ENCODE results near the gene PEX5L.
"Not testable (repeated sequence)": the region's sequence is repeated elsewhere in the genome, so short reads cannot be mapped to it uniquely, and the experiment has no call there.

The PEX5L gene

DNA sequence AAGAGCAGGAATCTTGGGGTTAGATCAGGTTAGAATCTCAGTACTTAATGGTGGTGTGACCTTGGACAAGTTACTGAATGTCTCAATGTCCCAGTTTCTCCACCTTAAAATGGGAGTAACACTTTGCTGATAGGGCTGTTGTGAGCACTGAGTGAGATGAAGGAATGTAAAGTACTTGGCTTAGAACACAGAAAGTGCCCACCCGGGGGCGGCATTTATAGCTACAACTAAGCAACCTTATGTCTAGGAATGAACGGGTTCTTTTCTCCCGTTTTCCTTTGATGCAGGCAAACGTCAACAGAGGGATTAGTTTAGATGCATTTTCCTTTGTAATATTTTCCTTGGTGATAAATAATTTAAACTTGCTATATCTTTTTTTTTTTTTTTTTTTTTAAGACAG lies 207.3 kb downstream of the PEX5L start:
- DNase-seq, result no peak

DNA sequence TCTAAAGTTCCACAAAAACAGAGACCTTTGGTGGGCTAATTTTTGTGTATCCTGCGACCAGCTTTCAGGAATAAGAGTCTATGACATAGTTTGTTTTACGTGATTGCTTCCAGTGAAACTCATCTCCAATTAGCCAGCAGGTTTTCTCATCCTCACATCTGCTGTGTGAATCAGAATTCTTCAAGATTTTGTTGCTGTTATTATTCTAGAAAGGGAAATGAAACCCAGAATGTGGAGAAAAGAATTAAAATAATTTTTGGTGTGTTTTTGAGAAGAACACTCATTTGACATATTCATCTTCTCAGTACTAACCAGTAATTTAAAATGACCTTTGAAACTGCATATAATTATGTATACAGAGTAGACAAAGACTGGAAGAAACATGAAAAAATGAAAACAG lies 208.0 kb downstream of the PEX5L start:
- DNase-seq, result no peak

DNA sequence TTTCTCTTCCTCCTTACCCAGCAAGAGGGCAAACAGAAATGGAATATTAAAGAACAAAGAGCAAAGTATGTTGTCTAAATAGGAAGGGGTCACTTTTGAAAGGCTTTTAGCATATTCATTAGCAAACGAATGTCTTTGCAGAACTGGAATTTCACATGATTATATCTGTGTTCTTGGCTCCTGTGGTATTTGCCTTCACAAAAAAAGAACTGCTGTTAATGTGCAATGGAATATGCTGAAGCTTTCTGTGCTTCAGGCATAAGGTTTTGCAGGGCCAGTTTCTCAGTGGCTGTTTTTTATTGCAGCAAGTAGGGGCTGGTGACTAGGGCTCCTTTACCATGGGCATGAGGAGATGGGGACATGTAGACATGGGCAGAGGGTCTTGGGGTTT lies 210.5 kb downstream of the PEX5L start:
- DNase-seq, result no peak

DNA sequence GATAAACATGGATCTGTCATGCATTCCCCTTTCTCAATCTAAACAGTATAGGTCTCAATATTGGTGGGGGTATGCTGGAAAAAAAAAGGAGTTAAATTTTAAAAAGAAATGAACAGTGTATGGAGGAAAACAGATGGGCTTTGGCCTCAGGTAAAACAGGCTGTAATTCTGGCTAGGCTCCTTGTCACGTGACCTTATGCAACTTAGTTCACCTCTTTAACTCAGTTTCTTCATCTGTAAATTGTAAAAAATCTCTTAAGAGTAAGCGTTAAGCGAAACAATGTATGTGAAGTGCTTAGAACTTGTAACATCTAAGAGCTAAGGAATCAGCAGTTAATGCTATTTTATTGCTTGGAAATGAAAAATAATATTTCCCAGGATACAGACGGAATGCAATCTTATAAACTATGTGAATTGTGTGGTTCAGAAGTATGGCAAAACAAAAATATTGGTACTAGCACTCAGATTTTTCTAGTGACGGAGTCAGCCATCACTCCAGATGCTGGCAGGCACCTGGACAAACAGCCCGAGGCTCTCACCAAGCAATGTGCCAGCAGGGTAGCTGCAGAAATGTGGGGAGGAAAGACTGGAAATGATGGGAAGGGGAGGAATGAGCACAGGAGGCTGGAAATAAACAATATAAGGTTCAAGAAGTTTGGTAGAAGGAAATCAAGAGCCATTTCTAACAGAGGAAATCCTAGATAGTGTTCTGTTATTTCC lies 211.1 kb downstream of the PEX5L start:
- DNase-seq, result no peak

DNA sequence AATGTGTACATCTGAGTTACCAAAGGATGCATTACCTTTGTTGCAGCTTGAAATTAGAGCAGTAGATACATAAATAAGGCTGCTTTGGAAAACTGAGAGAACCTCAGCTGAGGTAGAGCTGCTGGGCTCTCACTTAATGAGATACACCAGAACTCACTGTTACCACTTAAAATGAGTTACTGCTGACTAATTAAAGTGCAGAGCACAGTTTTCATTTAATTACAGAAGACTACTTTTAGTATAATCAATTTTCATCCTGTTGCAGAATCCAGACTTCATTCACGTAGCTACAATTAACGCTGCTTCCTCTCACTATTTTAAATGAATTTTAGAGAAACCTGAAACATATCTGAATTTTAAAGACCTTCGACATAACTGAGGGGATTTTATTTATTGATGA lies 214.4 kb downstream of the PEX5L start:
- no peak for DNase-seq

DNA sequence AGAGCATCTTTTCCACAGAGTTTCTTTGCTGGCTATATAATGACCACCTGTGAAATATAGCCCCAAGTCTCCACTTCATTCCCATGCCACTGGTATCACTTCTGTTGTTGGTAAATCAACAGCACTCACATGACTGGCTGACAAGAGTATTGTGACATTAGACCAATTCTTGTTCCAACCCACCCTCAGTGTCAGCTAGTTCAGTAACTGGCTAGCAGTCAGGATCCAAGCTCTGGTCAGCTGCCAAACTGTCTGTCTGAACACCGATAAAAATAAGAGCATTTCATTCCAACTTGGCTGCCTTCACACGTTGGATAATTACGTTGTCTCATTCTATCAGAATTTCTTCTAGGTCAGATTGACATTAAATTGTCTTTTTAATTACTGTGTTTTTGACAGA lies 217.4 kb downstream of the PEX5L start:
- no peak for DNase-seq

DNA sequence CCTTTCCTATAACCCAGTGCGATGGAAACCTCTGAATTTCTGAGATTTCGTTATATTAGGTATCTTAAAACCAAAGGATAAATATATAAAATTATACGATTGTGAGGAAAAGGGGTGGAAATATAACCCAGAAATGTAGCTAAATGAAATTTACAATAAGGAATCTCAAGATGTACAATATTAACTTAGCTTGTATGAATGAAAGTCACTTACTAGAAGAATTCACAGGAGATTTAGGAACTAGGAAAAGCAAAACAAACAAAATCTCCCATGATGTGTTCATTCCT lies 224.7 kb downstream of the PEX5L start:
- no peak for DNase-seq

DNA sequence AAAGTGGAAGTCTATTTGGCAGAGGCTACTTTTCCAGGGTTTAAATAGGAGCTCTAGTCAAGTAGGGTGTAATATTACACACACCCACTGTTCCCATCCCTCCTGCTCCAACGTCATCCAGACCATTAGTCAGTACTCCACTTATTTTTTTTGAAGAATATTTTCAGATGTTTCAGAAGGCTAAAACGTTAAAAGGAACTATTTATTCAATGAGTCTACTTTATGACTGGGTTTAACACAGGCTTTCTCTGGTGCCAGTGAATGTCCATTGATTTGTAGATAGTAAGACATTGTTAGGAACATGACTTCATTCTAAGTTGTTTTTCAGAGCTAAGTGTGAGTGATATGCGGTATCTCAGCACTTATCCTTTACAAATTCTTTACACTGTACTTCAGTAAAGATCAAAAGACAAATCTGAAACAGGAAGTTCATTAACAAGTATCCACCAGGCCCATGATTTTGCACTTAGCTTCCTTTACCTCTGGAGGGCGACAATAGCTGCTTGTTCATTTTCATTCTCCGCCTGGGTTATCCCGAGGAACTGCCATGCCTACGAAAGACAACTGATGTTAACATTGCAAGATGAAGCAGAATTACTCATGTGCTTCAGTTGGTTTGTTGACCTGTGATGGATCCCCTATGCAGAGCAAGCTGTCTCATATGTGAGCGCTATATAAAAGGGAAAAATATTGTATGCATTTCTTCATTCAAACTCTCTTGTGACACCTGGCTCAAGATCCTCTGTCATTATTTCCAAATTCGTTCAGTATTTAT lies 225.2 kb downstream of the PEX5L start:
- no peak for DNase-seq

DNA sequence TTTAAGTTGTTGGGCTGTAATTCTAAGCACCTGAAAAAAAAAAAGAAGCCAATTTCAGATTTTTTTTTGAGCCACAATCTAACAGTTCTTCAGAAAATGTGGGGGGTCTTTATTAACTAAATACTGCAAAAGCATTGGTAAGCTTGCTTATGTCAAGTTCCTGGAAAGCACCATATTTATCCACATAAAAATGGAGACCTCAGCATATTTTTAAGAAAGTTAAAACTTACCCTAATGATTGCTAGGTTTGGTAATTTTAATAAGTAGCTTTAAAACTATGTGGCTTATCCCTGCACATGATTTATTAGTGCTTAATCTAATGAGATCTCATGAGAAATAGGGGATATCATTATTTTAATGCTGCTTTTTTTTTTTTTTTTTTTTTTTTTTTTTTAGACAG lies 227.1 kb downstream of the PEX5L start:
- DNase-seq, result no peak

DNA sequence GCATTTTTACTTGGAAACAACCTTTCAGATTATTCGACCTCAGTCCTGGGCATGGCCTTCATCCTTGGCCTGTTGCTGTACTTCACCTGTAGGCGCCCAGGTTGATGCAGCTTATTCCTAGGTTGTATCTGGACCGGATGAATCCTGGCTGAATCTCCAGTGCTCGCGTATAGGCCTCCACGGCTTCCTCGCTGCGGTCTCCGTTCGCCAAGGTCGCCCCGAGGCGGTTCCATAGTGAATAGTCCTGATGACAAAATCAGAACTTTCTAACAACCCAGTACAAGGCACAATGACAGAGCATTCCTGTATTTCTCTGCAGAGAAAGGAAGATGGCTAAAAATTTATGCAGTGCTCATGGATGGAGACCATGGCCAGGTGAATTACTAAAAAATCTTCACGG lies 229.1 kb downstream of the PEX5L start:
- no peak for DNase-seq

DNA sequence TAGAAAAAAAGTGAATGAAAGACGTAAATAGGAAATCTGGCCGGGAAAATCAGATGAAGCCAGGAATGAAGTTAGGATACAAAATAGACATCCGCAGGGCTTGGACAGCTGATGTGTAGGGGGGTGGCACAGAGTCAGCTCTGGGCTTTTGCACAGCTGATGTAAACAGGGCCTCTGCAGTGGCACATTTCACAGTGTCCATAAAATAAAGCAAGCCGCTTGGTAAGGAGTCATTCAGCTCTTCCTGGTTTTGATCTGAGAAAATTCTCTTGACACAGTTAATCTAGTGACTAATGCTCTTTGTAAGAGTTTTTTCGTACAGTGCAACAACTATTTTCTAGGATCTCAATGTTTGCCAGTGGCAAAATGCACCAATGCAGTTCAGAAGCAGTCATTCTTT lies 230.6 kb downstream of the PEX5L start:
- no peak for DNase-seq

DNA sequence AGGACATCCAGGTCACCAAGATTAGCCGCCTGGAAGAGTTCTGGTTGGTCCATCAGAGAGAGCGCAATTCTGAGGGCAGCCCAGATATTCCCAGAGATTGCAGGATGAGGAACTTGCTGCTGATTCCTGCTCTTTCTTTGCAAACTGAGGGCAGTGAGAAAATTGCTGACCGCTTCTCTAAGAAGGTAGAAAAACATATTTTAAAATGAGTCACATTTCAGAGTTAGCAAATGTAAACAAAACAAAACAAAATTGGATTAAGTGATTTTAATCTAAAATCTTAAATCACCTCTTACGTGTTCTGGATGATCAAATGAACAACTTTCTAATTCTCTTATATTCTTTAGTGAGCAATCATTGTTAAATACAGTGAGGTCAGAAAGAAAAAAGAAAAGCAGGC lies 234.9 kb downstream of the PEX5L start:
- no peak for DNase-seq

DNA sequence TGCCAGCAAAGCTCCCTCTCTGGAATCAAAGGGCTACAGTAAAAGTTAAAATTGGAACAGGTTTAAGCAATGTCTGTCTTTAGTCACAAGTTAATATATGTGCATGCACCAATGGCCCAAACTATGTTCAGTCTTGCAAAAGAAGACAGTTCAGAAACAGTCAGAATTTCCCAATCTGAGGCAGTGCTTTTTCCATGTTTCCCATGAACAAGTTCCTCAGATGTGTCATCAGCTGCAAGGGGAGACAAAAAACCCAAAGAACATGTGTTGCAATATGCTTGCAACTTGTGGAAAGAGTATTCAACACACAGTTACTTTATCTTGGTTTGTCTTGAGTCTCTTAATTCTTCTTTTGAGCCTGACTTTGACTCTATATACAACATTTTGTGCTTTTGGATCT lies 235.5 kb downstream of the PEX5L start:
- DNase-seq, result no peak

DNA sequence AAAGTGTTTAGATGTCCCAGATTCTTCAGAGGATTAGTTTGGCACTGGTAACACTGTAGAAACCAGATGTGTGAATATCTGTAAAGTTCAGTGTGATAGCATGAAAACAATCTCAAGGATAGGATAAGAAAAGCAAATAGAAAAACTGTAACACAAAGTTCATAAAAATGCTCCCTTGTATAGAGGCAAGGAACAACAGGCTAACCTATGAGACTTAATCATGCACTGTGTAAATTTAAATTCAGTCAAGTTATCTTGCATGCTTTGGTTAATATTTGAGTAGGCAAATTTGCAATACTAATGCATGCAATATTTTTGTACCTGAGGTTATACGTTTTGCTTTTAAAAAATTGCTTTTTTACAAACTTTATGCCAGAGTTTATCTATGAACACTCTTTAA lies 239.5 kb downstream of the PEX5L start:
- no peak for DNase-seq

DNA sequence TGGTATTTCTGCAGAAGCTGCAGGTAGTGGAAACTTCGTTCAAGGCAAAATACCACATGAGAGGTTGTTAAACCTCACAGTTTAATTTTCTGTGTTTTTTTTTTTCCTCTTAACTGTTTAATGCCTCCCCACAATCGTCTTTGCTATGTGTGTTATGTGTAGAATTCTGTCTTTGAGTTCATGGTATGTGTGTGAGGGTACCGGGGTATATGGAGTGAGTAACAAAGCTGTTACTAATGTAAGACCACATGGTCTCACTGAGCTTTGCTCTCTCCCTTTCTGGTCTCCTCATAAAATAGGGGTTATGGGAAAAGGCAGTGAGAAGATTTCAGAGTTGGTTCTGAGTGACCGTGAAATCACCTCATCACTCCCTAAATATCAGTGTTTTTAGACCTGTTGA lies 240.3 kb downstream of the PEX5L start:
- no peak for DNase-seq

DNA sequence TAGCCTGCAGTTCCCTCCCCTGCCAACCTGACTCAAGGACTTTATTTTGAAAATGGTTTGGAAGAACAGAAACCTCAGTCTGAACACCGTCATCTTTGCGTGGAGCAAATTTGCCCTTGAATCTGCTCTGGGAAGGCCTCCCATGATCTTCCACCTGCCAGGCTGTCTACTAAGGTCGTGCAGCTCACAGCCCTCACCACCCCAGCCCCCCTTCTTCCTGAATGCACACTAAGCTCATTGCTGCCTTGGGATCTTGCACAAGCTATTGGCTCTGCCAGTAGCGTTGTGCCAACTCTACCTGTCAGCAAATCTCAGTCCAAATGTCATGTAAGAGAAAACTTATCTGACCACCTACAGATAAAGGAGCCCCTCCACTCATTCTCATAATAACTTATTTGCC lies 242.4 kb downstream of the PEX5L start:
- no peak for DNase-seq

DNA sequence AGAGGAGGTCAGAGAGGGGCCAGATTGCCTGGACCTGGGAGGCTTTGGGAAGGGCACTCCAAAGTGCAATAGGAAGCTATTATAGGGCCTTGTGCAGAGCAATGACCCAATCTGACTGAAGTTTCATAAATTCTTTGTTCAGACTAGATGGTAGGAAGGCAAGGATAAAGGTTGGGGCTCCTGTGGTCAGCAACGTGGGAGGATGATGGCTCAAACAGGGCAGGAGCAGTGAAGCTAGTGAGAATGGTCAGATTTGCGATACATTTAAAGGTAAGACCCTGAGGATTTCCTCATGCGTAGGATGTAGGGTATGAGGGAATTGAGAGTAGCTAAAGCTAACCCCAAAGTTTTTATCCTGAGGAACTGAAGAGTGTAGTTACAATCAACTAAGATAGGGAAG lies 244.9 kb downstream of the PEX5L start:
- DNase-seq, result no peak

DNA sequence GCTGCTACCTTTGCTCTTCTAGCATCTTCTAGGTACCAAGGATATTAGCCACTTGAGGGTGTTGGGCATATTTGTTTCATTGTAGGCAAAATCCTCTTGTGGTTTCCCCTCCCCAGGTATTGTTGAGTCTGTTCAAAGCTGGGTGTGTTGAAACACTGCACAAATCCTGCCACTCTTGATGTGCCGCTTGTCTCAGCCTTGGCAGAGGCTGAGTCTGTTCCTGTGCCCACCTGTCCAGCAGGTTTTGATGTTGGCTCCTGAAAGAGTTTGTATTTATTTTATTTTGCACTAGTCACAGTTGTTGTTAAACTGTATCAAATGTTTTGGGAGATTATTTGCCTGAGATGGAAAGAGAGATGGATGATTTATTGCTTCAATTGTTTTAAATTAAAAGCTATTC lies 247.7 kb downstream of the PEX5L start:
- no peak for DNase-seq

DNA sequence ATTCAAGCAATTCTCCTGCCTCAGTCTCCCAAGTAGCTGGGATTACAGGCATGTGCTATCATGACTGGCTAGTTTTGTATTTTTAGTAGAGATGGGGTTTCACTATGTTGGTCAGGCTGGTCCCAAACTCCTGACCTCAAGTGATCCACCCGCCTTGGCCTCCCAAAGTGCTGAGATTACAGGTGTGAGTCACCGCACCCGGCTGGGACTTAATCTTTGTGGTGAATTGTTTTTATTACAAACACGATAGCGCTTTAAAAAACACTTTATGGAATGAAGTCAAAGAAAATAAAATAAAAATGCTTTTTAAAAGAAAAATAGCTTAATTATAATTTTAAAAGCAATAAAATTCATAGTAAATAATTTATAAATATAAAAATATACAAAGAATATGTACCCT lies 253.9 kb downstream of the PEX5L start:
- DNase-seq, result not testable (repeated sequence)

DNA sequence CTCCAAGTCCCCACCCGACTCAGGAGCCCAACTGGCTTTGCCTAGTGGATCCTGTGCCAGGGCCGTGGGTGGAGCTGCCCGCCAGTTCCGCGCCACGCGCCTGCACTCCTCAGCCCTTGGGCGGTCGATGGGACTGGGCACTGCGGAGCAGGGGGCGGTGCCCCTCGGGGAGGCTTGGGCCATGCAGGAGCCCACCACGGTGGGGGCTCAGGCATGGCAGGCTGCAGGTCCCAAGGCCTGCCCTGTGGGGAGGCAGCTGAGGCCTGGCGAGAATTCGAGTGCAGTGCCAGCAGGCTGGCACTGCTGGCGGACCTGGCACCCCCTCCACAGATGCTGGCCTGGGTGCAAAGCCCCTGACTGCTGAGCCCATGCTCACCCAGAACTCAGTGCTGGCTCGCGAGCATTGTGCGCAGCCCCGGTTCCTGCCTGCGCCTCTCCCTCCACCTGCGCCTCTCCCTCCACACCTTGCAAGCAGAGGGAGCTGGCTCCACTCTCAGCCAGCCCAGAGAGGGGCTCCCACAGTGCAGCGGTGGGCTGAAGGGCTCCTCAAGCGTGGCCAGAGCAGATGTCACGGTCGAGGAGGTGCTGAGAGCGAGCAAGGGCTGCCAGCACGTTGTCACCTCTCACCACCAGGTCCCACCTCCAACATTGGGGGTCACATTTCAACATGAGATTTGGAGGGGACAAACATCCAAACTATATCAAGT lies 261.2 kb downstream of the PEX5L start:
- DNase-seq, result no peak

DNA sequence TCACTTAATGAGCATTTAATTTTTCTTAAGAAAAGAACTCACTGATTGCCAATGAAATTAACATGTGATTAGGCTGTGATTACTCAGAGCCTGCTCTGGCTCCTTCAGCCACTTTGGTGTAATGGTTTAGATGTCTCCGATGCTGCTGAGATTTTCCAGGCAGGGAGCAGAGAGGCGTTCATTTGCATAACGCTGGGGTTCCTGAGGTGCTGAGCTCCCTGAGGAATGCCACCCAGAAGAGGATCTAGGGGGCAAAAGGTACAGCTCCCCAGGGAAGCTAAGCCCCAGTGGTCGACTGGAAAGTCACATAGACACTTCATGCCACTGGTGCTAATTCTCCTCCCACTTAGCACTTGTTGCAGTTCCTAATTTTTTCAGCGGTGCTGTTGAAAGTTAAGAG lies 264.4 kb downstream of the PEX5L start:
- no peak for DNase-seq

DNA sequence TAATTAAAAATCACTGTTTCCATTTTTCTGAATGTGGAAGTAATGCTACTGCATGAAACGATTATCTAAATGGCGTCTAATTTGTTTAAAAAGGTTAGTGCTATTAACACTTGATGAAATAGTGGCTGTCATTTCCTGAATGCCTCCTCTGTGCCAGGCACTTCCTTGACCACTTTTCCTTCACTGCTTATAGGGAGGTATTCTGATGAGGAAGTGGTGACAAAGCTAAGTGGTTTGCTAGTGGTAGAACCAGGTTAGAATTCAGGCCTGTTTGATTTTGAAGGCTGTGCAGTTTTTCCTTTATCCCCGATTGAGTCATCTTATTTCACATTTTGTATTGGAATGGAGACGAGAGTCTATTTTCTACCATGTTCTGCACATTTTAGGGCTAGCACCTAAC lies 264.9 kb downstream of the PEX5L start:
- DNase-seq, result no peak

DNA sequence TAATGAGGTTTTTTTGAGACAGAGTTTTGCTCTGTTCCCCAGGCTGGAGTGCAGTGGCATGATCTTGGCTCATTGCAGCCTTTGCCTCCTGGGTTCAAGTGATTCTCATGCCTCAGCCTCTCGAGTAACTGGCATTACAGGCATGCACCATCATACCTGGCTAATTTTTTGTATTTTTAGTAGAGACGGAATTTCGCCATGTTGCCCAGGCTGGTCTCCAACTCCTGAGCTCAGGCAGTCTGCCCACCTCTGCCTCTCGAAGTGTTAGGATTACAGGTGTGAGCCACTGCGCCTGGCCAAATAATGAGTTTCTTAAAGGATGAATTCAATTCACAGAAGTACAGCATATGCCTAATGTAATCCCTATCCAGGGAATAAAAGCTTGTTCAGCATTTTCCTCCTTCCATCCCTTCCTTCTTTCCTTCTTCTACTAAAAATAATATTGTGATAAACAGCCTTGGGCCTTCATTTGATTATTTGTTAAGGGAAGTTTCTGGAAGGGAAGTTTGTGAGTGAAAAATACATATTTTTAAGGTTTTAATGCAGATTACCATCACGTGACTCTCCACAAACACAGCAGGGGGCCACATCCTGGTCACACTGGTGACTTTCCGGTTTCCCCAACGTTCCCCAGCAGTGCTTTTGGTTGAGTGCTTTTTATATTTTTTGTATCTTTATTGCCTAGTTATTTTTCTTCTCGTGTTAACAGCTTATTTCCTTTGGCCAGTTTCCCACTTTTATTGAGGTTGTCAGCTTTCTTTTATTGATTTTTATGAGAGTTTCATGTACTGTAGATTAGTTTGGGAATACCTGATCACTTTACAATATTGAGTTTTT lies 267.1 kb downstream of the PEX5L start:
- DNase-seq, result no peak

DNA sequence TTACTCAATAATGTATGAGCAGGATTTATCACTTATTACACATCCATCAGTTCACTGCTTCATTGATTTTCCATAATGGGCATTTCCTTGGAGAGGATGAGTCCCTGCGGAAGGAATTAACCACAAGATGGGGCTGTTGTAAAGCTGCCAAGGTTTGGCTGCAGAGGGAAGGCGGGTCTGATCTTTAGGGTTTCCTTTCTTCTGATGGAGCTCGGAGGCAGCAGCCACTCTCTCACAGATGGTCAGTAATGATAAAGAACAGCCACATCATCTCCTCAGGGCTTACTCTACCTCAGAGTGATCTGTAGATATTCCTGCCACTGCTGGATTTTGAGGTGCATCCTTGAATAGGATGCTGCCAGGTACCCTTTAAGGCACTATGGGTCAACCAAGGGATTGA lies 268.7 kb downstream of the PEX5L start:
- no peak for DNase-seq

Data from activated T-cell treated with anti-CD3 and anti-CD28 coated beads for 4 hours (primary cell).